GM06990 (cell line): ENCODE results near the gene GCC1.

Experiments
- DNase-seq: peaks from one replicate; pipeline ENCODE4 v3.0.0-alpha.2; 2011; ENCODE audit not compliant: insufficient read length; ENCODE audit errors: extremely low read depth
- H3K27me3 ChIP-seq: replicated peaks from 2 replicates; pipeline ENCODE4 v1.6.0; 2011; ENCODE audit warnings: low read length; ENCODE audit not compliant: control insufficient read depth, insufficient read depth
- H3K36me3 ChIP-seq: 2 replicates; pipeline ENCODE4 v1.5.1; 2011; ENCODE audit warnings: low read length; ENCODE audit not compliant: control insufficient read depth, insufficient read depth
- H3K4me3 ChIP-seq: replicated peaks from 2 replicates; pipeline ENCODE4 v1.5.1; 2011; ENCODE audit warnings: low read depth, mild to moderate bottlenecking, control low read depth, low read length
- CTCF ChIP-seq: IDR thresholded peaks from 2 replicates; pipeline ENCODE4 v1.5.1; 2011; ENCODE audit warnings: low read length, control low read depth, mild to moderate bottlenecking, inconsistent platforms; ENCODE audit not compliant: insufficient read depth, poor library complexity, severe bottlenecking

The GCC1 gene

DNA sequence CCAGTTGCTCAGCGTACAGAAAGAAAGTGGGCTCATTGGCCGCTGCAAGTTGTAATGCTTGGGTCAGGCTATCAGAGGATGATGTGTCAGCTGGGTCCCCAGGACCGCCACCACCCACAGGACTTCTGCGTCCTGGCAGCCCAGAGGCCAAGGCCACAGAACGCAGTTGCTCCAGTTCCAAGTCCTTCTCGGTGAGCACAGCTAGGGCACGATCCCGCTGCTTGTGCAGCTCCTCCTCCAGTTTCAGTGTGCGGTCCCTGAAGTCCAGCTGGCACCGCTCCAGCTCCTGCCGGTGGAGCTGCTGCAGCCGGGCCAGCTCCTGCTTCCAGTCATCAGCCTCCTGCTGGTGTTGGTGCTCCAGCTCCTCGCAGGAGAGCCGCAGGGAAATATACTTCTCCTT is 3.0 kb downstream of the GCC1 start:
- Histone ChIP-seq H3K36me3 (peaks cover 19% of the 10 kb centered on the region), H3K27me3 (no peaks in the 10 kb centered on the region), H3K4me3 (no peak overlapping the region)
- no peak for TF ChIP-seq CTCF
- no peak for DNase-seq

DNA sequence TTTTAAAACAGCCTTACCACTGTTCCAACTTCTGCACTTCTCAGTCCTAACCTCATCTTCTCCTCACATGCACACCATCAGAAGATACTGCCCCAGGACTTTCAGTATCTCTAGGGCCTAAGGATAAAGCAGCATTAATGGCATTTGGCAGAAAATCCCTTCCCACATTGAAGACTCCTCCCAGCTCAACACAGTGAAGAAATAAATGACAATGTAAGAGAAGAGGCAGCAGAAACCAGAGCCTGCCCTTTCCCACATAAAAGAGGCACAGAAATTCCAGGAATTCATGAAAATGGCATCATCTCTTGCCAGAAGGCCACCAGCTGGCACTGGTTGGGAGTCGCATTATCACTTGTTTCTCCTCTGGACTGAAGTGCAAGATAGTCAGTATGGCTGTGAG is 3.7 kb downstream of the GCC1 start:
- TF ChIP-seq CTCF, result no peak
- H3K36me3 ChIP-seq, result peaks cover 19% of the 10 kb centered on the region
- no peak for DNase-seq
- H3K27me3 ChIP-seq, result no peaks in the 10 kb centered on the region
- no peak overlapping the region for H3K4me3 ChIP-seq

GRCh38 chr7:127580612-127581011 is 4.8 kb downstream of the GCC1 start:
- no peak overlapping the region for H3K4me3 ChIP-seq
- no peak for TF ChIP-seq CTCF
- DNase-seq, result no peak
- H3K27me3 ChIP-seq, result no peaks in the 10 kb centered on the region
- peaks cover 19% of the 10 kb centered on the region for H3K36me3 ChIP-seq

GRCh38 chr7:127578711-127579275 is 6.6 kb downstream of the GCC1 start:
- peaks cover 21% of the 10 kb centered on the region for H3K36me3 ChIP-seq
- no peak for TF ChIP-seq CTCF
- DNase-seq, result no peak

DNA sequence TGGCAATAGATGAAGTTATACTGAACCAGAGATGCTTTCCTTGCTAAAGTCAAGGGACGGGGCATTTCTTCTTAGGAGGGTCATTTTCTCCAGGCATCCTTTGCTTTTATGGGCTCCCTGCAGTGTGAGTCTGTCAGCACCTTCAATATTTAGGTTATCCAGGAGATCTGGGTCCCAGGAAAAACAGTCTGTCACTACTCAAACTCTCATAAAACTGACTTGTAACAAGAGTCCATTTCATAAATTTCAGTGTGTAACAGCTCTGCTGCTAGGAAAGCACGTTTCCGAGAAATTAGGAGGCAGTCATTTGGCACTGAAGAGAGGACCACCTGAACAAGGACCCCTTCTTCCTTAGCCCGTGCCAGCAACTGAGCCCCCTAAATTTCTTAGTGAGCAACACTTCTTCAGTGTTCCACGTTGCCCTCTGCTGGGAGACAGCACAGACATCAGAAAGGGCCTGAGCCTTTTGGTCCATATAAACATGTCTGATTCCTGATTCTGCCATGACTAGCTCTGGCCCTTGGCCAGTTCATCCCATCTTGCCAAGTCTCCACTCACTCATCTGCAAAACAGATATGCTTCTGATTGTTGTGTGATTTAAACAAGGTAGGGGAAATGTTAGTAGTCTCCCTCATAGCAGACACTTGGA is 7.2 kb downstream of the GCC1 start:
- TF ChIP-seq CTCF, result peak; percentile 11
- H3K4me3 ChIP-seq, result no peak overlapping the region
- no peak for DNase-seq
- H3K36me3 ChIP-seq, result peaks cover 21% of the 10 kb centered on the region
- H3K27me3 ChIP-seq, result no peaks in the 10 kb centered on the region

More at GRCh38 chr7:127578711-127579275, 6.6 kb downstream of the GCC1 start:
- H3K27me3 ChIP-seq, result no peaks in the 10 kb centered on the region
- H3K4me3 ChIP-seq, result no peak overlapping the region
